ENCODE results near the gene ZNF236. TPM values are rescaled to one million over a fixed set of nuclear protein-coding genes. Genes with fewer than 3 reads are reported as not detected.

ZNF236 gene
- total and polyA plus RNA-seq, 8 donors = 1.8 to 31.7 (median 6.6) TPM

- peaks cover 0 to 11% (median 2%) of the 10 kb centered on the region in 4 donors for H3K36me3 ChIP-seq
- no peak overlapping the region for H3K27ac ChIP-seq
- no peak overlapping the region for H3K4me3 ChIP-seq
- no peak for DNase-seq
- WGBS, 5 donors = 32 to 50% (median 47%) methylated on average over 8 to 10 of the region's 10 CpGs
- TF ChIP-seq EP300 (IDR thresholded peaks at IDR 0.05) = no peak
- no peak for TF ChIP-seq CTCF (IDR thresholded peaks at IDR 0.05)
- intact Hi-C loops (cut with DNase I; ENCODE audit: low total_unique reads) = loop anchor here (10.0 kb wide), 2 partner anchors 59 to 189 kb away; no protein-coding TSS in a partner anchor
- no peaks in the 10 kb centered on the region for H3K27me3 ChIP-seq
- peaks cover 8 to 47% (median 35%) of the 10 kb centered on the region in 4 donors for H3K4me1 ChIP-seq
- no peaks in the 10 kb centered on the region for H3K9me3 ChIP-seq
Observed at GRCh38 chr18:76983613-76984051, 161.3 kb downstream of the ZNF236 start.

- Histone ChIP-seq H3K27ac (no peak overlapping the region), H3K4me1 (peaks cover 8 to 45% (median 35%) of the 10 kb centered on the region in 4 donors), H3K36me3 (peaks cover 0 to 3% (median under 1%) of the 10 kb centered on the region in 4 donors), H3K4me3 (no peak overlapping the region), H3K27me3 (no peaks in the 10 kb centered on the region), H3K9me3 (no peaks in the 10 kb centered on the region)
- WGBS, 5 donors = 78 to 93% (median 90%) methylated on average over 18 to 40 of the region's 40 CpGs
- TF ChIP-seq POLR2AphosphoS5 (IDR thresholded peaks at IDR 0.05) (no peak), POLR2A (IDR thresholded peaks at IDR 0.05) (no peak), EP300 (IDR thresholded peaks at IDR 0.05) (no peak), CTCF (IDR thresholded peaks at IDR 0.05) (no peak)
- DNase-seq = no peak
- intact Hi-C loops (cut with DNase I; ENCODE audit: low total_unique reads) = loop anchor here (10.0 kb wide), 2 partner anchors 60 to 190 kb away; no protein-coding TSS in a partner anchor
Observed at GRCh38 chr18:76984193-76985155, 162.1 kb downstream of the ZNF236 start.

GRCh38 chr18:76985156-76985950 is 163.0 kb downstream of the ZNF236 start:
- H3K36me3 ChIP-seq = no peaks in the 10 kb centered on the region
- no peaks in the 10 kb centered on the region for H3K9me3 ChIP-seq
- H3K4me1 ChIP-seq = peaks cover 8 to 43% (median 33%) of the 10 kb centered on the region in 4 donors
- H3K4me3 ChIP-seq = no peak overlapping the region
- 89 to 94% (median 92%) methylated on average over 24 to 27 of the region's 27 CpGs for WGBS, 5 donors
- intact Hi-C loops (cut with DNase I; ENCODE audit: low total_unique reads) = loop anchor here (10.0 kb wide), 2 partner anchors 61 to 191 kb away; no protein-coding TSS in a partner anchor
- H3K27me3 ChIP-seq = no peaks in the 10 kb centered on the region
- no peak for DNase-seq
- no peak overlapping the region for H3K27ac ChIP-seq
- TF ChIP-seq POLR2AphosphoS5 (IDR thresholded peaks at IDR 0.05) = no peak
- TF ChIP-seq CTCF (IDR thresholded peaks at IDR 0.05) = no peak

- no peak overlapping the region for H3K27ac ChIP-seq
- peaks cover 8 to 38% (median 27%) of the 10 kb centered on the region in 4 donors for H3K4me1 ChIP-seq
- H3K9me3 ChIP-seq = no peaks in the 10 kb centered on the region
- no peak for TF ChIP-seq POLR2A (IDR thresholded peaks at IDR 0.05)
- TF ChIP-seq EP300 (IDR thresholded peaks at IDR 0.05) = no peak
- no peak for TF ChIP-seq CTCF (IDR thresholded peaks at IDR 0.05)
- TF ChIP-seq POLR2AphosphoS5 (IDR thresholded peaks at IDR 0.05) = no peak
- WGBS, 5 donors = 81 to 92% (median 90%) methylated on average over 9 of the region's 9 CpGs
- intact Hi-C loops (cut with DNase I; ENCODE audit: low total_unique reads) = loop anchor here (10.0 kb wide), 2 partner anchors 61 to 191 kb away; no protein-coding TSS in a partner anchor
- no peak for DNase-seq
- no peak overlapping the region for H3K4me3 ChIP-seq
- H3K27me3 ChIP-seq = no peaks in the 10 kb centered on the region
- H3K36me3 ChIP-seq = no peaks in the 10 kb centered on the region
Observed at GRCh38 chr18:76985951-76986236, 163.5 kb downstream of the ZNF236 start.

Data from stomach (tissue), 9 donors.